Iris pigment epithelial cell (primary cell): Measurements from ENCODE around the gene TRABD2A.
"Not testable (repeated sequence)": the region's sequence is repeated elsewhere in the genome, so short reads cannot be mapped to it uniquely, and the experiment has no call there.

ENCODE experiments used
- DNase-seq: peaks from one replicate; pipeline ENCODE4 v3.0.0-alpha.2; 2011; ENCODE audit warnings: low read depth

The TRABD2A gene, protein sequence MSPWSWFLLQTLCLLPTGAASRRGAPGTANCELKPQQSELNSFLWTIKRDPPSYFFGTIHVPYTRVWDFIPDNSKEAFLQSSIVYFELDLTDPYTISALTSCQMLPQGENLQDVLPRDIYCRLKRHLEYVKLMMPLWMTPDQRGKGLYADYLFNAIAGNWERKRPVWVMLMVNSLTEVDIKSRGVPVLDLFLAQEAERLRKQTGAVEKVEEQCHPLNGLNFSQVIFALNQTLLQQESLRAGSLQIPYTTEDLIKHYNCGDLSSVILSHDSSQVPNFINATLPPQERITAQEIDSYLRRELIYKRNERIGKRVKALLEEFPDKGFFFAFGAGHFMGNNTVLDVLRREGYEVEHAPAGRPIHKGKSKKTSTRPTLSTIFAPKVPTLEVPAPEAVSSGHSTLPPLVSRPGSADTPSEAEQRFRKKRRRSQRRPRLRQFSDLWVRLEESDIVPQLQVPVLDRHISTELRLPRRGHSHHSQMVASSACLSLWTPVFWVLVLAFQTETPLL

DNA sequence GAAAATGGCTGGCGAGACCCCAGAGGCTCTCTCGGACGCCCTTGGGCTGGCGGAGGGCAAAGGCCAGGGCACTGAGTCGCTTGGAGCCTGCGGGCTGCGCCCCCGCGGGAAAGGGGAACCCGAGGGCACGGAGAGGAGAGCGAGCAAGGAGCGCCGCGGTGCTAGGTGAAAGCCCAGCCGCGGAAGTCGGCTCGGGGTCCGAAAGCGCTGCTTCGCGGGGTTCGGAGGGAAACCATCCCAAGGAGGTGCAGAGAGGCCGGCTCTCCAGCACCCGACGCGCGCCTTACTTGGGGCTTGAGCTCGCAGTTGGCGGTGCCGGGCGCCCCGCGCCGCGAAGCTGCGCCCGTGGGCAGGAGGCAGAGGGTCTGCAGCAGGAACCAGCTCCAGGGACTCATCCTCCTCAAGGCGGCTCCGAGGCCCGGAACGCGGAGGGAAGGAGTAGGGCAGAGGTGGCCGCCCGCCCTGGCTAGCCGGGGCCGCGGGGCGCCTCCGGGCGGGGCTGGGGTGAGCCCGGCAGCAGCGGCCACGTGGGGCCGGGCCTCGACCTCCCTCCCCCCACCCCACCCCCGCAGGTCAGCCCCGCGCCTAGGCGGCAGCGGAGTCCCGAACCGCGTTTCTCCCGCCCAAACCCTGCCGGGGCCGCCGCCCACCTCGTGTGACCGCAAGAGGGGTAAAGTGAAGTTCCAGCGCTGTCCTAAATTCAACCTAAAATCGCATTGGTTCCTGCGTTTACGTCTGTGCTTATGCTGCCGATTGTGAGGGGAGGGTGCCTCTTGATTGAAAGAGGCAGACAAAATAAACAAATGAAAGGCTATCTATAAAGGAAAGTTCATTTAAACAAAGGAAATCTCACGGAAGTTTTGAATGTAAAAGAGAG is at the start of gene TRABD2A:
TSS of gene TRABD2A (minus strand) at position 440 of the 877 bp plus-strand sequence. CDS start at position 395, 45 bp downstream.
- peak; percentile 62 for DNase-seq

DNA sequence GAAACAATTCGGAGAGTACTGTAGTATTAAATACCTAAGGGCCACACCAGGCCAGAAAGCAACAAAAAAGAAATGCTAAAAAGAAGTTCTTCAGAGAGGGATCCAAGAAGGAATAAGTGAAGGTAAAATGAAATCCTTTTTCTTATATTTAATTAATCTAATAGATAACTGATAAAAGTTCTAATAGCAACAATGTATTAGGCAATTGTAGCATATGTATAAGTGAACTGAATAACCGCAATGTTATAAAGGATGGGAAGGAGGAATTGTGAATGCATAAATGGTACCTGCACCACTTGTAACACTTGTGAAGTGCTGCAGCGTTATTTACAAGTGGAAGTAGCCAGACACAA is 46.4 kb upstream of the TRABD2A start:
- no peak for DNase-seq

- peak; percentile 82 for DNase-seq
These were observed 45.0 kb upstream of the TRABD2A start for GRCh38 chr2:84925724-84926376.

GRCh38 chr2:84925336-84925723 is 44.4 kb upstream of the TRABD2A start:
- DNase-seq = no peak

GRCh38 chr2:84924173-84925106 is 43.6 kb upstream of the TRABD2A start:
- DNase-seq = peak; percentile 78

DNA sequence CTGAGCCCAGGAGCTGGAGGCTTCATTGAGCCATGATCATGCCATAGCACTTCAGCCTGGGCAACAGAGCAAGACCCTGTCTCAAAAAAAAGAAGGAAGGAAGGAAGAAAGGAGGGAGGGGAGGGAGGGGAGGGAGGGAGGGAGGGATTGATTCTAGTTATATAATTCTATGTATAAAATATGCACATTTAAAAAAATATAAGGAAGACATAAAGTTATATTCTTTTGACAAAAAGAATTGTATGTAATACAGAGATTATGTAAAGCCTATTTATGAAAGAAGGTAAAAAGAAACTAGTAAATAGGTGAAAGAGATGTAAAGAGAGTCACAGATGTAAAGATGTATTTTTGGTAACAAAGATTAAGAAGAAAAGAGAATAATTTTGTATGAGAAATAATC is 42.1 kb upstream of the TRABD2A start:
- no peak for DNase-seq

DNA sequence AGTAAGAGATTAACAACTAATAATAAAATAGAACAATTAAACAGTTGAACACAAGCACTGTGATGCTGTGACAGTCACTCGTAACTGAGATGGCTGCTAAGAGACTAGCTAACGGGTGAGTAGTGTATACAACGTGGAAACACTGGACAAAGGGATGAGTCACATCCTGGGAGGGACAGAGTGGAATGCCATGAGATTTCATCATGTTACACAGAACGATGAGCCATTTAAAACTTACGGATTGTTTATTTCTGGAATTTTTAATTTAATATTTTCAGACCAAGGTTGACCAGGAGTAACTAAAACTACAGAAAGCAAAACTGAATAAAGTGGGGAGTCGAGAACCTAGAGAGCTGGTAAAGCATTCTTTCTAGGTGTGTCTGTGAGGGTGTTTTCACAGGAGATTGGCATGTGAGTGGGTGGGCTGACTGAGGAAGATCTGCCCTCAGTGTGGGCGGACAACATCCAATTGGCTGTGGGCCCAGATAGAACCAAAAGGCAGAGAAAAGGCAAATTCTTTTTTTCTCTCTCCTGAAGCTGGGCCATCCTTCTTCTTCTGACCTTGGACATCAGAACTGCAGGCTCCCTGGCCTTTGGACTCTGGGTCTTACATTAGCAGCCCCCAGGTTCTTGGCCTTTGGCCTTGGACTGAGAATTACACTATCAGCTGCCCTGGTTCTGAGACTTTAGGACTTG is 39.1 kb upstream of the TRABD2A start:
- peak; percentile 97 for DNase-seq

GRCh38 chr2:84918430-84918829 is 37.5 kb upstream of the TRABD2A start:
- no peak for DNase-seq

DNA sequence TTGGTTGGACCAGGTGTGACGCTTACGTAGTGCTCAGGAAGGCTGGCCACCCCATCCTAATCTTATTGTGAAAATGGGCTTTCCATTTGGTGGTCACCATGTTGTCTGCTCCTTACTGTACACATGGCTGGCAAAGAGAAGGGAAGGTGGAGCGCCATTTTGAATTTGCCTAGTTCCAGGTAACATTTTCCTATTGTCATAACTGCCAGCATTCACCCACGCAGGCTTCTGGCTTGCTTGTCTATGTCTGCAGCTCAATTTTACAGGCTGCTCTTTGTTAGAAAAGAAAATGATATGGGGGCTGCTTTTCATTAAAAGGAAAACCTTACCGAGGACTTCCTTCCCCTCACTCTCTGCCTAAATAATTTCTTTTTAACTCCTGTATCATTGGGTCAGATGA is 36.9 kb upstream of the TRABD2A start:
- not testable (repeated sequence) for DNase-seq

- DNase-seq = not testable (repeated sequence)
These were observed 34.8 kb upstream of the TRABD2A start for GRCh38 chr2:84915675-84916074.

- DNase-seq = no peak
These were observed 33.5 kb upstream of the TRABD2A start for GRCh38 chr2:84914334-84914733.

DNA sequence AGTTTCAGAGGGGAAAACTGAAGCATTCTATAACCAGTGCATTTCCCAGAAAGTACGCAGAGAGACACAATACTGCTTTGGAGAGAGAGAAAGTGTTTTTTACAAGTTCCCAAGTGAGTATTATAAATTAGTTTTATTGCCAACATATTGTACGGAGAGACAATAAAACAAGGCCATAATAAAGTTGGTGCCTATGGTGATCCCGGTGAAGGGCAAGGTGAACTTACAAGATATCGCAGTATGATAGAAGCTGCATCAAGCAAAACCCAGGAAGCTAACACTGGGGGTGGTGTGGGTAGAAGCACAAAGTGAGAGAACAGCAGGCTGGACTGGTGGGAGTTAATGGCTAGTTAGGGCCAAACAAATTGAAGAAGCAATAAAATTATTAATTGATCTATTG is 32.1 kb upstream of the TRABD2A start:
- DNase-seq = no peak

DNA sequence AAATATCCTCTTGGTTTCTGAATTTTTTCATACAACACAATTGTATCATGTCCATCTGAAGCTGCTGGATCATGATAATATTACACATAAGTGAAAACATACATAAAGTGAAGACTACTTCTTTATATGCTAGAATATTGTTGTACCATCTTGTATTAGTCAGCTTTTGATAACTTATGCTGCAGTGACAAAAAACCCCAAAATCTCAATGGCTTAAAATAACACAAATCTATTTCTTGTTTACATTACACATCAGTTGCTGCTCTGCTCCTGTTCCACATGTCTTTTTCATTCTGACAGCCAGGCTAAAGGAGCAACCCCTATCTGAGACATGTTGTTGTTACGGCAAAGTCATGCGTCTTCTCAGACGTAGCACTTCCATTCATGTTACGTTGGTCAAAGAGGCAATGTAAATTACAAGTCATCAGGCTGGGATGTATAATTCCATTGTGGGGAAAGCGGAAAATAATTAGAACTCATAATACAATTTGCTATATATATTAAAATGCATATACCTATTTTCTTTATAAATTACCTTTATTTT is 30.3 kb upstream of the TRABD2A start:
- no peak for DNase-seq

DNA sequence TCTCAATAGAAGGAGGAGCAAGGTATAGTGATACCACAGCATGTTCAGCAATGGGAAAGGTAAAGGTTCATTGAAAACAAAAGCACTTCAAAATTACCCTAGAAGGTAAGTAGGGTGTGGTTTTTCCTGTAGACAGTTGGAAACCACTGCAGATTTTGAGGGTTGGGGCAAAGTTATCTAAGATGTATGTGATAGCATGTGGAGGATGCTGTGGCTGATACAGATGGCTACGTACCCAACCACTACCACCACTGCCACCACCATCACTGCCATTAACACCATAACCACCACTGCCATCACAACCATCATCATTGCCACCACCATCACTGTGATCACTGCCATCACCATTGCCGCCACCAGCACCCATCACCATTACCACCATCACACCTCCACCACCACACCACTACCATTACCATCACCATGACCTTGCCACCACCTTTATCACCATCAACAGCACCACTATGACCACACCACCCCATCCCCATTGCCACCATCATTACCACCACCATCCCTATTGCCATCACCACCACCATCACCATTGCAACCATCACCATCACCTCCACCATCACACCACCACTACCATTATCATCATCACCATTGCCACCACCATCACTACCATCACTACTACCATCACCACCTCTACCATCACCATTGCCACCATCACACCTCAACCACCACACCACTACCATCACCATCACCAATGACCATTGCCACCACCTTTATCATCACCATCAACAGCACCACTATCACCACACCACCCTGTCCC is 28.2 kb upstream of the TRABD2A start:
- DNase-seq = no peak

DNA sequence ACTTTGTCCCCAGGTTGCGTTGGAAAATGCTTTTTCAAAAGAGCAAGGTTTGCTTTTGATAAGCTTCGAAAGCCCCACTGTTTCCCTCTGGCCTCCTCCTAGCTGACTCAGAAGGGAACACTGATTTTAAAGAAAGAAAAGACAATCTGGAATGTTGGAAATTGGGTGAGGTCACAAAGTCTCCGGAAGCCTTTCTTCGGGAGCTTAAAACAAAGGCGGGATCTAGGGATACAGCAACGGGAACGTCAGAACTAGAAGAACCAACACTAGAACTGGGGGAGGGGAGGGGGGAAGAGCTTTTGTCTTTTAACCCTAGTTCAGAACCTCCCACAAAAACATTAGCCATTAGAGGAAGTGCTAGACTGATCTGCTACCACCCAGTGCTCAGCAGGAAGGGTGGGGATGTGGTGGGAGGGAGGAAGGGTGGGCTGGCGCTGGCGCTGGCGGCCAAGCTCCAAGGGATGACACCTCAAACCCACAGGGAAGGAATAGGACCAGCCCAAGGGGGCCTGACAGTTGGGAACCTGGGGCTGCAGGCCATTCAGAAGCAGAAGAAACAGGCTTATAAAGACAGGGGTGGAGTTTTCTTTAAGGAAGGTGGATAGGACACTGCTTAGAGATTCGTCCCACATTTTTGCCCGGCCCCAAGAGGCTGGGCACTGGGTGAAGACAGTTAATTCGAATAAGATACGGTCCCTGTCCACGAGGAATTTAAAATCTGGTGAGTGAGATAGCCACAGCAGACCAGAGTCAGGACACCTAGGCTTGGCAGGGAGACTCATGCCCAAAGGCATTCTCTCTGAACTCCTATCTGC is 26.2 kb upstream of the TRABD2A start:
- DNase-seq = peak; percentile 75

DNA sequence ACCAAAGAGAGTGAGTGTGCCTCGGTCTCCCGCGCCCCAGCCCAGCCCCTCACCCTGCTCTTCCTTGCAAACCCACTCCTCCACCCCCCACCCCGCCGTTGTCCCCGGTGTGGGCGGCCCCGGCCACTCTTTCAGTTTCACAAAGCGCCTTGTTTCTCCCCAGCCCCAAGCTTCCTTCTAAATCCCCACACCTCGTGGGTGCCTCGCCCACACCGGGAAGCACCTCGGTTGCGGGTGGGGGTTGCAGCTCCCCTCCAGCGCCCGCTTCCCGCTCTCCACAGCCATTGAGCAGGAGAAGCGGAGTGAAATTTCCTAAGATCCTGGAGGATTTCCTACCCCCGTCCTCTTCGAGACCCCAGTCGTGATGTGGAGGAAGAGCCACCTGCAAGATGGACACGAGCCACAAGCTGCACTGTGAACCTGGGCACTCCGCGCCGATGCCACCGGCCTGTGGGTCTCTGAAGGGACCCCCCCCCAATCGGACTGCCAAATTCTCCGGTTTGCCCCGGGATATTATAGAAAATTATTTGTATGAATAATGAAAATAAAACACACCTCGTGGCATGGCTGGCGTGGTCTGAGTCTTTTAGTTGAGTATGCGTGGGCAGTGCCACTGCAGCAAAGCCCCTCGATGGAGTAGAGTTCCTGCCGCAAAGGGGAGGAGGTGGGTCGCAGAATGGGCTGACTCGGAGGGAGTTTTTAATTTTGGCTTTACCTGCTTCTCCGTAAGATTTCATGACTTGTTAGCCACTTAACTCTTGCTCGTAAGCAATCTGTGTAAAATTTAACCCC is 25.4 kb upstream of the TRABD2A start:
- DNase-seq = no peak

DNA sequence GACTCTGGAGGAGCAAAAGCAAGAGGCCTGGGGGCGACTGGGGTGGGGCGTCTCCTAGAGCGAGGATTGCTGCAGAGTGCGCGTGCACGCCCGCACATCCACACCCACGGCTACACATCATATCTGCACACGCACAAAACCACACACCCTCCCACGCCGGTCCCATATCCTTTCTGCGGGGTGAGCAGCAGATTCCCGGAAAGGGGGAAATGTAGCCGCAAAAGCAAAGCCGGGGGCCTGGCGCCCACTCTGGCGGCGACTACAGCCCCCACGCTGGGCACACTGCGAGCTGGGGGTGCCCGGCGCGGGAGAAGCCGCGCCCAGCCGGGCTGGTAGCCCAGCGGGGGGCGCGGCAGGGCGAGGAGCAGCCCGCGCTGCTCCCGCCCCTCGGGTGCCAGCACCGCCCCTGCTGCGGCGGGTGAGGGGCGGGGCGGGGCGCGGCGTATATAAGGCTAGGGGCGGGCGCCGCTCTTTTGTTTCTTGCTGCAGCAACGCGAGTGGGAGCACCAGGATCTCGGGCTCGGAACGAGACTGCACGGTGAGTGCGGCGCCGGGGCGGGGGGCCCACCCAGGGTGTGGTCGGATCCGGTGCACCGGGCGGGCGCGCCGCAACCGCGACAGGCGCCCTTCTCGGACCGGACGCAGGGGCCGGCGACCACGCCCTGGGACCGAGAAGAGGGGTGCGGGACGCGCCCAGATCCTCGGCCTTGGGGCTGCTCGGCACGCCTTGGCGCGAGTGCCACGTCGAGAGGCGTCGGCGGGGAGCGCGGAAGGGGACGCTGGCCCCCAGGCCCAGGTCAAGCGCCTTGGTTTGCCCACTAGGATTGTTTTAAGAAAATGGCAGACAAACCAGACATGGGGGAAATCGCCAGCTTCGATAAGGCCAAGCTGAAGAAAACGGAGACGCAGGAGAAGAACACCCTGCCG is 24.6 kb upstream of the TRABD2A start, which contains the start of gene TMSB10:
TSS of gene TMSB10 (plus strand) at position 476 of the 927 bp plus-strand sequence.
- DNase-seq = peak; percentile 88
